ENCODE results near the gene SLC16A10. TPM values are rescaled to one million over a fixed set of nuclear protein-coding genes. Genes with fewer than 3 reads are reported as not detected.
"Not testable (repeated sequence)": the region's sequence is repeated elsewhere in the genome, so short reads cannot be mapped to it uniquely, and the experiment has no call there.

The SLC16A10 gene
- total RNA-seq, 2 donors from 2014 or later: 10.3 to 18.5 TPM

DNA sequence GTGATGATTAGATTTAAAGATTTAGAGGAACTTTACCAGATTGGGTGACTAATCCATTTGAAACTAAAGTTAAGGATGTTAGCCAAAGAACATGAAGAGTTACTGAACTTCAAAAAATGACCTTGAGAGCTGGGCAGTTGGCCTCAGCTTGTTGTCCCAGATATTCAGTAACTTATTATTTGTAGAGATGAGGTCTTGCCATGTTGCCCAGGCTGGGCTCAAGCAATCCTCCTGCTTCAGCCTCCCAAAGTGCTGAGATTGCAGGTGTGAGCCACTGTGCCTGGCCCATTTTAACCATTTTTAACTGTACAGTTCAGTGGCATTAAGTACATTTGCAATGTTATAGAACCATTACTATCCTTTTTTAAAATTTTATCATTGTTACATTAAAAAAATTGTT is 161.5 kb downstream of the SLC16A10 start:
- TF ChIP-seq, protein P1, sequence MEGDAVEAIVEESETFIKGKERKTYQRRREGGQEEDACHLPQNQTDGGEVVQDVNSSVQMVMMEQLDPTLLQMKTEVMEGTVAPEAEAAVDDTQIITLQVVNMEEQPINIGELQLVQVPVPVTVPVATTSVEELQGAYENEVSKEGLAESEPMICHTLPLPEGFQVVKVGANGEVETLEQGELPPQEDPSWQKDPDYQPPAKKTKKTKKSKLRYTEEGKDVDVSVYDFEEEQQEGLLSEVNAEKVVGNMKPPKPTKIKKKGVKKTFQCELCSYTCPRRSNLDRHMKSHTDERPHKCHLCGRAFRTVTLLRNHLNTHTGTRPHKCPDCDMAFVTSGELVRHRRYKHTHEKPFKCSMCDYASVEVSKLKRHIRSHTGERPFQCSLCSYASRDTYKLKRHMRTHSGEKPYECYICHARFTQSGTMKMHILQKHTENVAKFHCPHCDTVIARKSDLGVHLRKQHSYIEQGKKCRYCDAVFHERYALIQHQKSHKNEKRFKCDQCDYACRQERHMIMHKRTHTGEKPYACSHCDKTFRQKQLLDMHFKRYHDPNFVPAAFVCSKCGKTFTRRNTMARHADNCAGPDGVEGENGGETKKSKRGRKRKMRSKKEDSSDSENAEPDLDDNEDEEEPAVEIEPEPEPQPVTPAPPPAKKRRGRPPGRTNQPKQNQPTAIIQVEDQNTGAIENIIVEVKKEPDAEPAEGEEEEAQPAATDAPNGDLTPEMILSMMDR (IDR thresholded peaks at IDR 0.05): no peak

DNA sequence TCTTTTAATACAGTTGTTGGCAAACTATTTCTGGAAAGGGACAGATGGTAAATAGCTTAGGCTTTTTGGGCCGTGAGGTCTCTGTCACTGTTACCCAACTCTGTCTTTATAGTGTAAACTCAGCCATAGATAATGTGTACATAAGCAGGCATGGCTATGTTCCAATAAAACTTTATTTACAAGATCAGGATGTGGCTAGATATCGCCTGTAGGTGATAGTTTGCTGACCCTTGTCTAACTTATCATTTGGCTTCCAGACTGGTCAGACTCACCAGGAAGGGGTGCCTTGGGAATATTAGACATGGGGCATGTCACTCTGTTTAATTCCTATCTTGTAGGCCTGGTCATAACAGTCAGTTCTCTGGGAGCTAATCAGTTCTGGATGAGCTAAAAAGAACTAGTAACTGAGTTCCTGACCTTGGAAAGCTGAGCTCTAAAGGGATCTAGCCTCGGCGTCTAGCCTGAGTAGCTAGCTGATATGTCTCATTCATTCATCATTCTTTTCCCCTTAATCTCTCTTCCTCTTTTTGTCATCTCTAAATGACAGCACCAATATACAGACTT is 163.6 kb downstream of the SLC16A10 start:
- no peaks in the 10 kb centered on the region for H3K4me1 ChIP-seq
- H3K27ac ChIP-seq: peak overlapping the region in 1 of 2 donors; percentile 6
- TF ChIP-seq, protein P1 (IDR thresholded peaks at IDR 0.05): no peak
- no peaks in the 10 kb centered on the region for H3K27me3 ChIP-seq
- no peak overlapping the region for H3K4me3 ChIP-seq
- H3K9me3 ChIP-seq: no peaks in the 10 kb centered on the region
- H3K36me3 ChIP-seq: no peaks in the 10 kb centered on the region
- no peak for DNase-seq (ENCODE audit: low spot score)

More for the DNA sequence above, 161.5 kb downstream of the SLC16A10 start:
- no peaks in the 10 kb centered on the region for H3K36me3 ChIP-seq
- H3K27me3 ChIP-seq: no peaks in the 10 kb centered on the region
- H3K27ac ChIP-seq: no peak overlapping the region
- H3K4me1 ChIP-seq: no peaks in the 10 kb centered on the region
- no peaks in the 10 kb centered on the region for H3K9me3 ChIP-seq
- no peak overlapping the region for H3K4me3 ChIP-seq
- DNase-seq (ENCODE audit: low spot score): no peak

DNA sequence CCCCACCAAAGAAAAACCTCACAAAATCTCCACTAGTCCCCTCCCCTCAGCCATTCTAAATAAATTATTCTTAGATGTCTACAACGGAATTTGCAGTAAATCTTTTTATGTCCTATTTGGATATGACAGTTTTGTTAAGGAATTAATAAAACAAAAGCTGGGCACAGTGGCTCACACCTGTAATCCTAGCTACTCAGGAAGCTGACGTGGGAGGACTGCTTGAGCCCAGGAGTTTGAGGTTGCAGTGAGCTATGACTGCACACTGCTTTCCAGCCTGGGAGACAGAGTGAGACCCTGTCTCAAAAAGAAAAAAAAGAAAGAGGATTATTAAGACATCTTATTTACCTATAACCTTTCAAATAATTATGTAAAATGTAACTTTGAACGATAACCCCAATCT is 165.4 kb downstream of the SLC16A10 start:
- Histone ChIP-seq H3K27ac (no peak overlapping the region), H3K4me3 (no peak overlapping the region), H3K36me3 (no peaks in the 10 kb centered on the region), H3K4me1 (no peaks in the 10 kb centered on the region), H3K27me3 (no peaks in the 10 kb centered on the region), H3K9me3 (no peaks in the 10 kb centered on the region)
- TF ChIP-seq, protein P1 (IDR thresholded peaks at IDR 0.05): no peak
- no peak for DNase-seq (ENCODE audit: low spot score)

DNA sequence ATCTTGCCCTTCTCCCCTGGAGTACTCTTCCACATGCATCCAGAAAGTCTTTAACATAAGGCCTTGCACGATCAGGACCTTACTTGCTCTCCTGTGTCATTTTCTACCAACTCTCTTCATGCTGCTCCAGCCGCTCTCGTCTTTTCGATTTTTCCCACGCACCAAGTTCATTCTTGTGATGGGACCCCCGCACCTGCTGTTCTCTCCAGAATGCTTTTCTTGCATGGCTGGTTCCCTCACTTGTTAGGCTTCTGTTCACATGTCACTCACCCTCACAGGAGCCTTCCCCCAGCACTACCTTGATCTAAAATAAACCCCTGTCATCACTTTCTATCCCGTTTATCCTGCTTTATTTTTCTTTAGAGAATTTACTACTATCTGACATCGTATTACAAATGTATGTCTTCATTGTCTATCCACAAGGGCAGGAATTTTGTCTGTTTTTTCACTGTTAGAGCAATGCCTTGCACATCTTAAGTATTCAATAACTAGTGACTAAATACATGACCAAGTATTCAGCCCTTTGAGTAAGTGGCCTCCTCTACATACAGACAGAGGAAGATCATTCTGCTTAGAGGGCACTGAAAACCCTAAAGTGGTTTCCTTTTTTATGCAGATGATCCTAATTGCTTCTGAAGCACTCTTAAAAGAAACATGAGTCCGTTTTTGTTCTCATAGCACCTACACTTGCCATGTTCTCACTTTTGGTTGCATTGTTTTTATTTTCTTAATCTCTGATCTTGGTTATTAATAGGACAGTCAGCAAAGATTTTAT is 166.9 kb downstream of the SLC16A10 start:
- Histone ChIP-seq H3K27ac (no peak overlapping the region), H3K9me3 (no peaks in the 10 kb centered on the region), H3K4me3 (no peak overlapping the region), H3K36me3 (no peaks in the 10 kb centered on the region), H3K4me1 (peaks cover 0 to 6% of the 10 kb centered on the region in 2 donors), H3K27me3 (no peaks in the 10 kb centered on the region)
- TF ChIP-seq, protein P1 (IDR thresholded peaks at IDR 0.05): no peak
- no peak for DNase-seq (ENCODE audit: low spot score)

DNA sequence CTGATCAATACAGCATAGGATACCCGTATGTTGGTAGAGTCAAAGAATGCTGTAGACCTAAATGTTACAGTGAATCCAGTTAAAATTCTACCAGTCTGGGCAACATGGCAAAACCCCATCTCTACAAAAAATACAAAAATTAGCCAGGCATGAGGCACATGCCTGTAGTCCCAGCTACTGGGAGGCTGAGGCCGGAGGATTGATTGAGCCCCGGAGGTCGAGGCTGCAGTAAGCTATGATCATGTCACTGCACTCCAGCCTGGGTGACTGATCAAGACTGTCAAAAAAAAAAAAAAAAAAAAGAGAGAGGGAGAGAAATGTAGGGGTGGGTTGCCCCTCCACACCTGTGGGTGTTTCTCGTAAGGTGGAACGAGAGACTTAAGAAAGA is 167.5 kb downstream of the SLC16A10 start:
- Histone ChIP-seq H3K27ac (no peak overlapping the region), H3K27me3 (no peaks in the 10 kb centered on the region), H3K4me1 (peaks cover 0 to 7% of the 10 kb centered on the region in 2 donors), H3K36me3 (no peaks in the 10 kb centered on the region), H3K4me3 (no peak overlapping the region), H3K9me3 (no peaks in the 10 kb centered on the region)
- no peak for DNase-seq (ENCODE audit: low spot score)
- TF ChIP-seq, protein P1 (IDR thresholded peaks at IDR 0.05): no peak

DNA sequence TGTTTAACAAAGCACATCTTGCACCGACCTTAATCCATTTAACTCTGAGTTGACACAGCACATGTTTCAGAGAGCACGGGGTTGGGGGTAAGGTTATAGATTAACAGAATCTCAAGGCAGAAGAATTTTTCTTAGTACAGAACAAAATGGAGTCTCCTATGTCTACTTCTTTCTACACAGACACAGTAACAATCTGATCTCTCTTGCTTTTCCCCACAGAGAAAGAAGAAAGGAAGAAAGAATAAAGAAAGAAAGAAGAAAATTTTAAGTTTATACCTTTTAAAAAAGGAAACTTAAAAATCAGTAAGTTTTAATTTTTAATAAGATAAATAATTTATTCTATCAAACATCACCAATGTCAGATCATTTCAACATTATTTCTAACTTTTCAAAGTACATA is 168.5 kb downstream of the SLC16A10 start:
- not testable (repeated sequence) for DNase-seq (ENCODE audit: low spot score); H3K27me3 ChIP-seq; H3K9me3 ChIP-seq; H3K4me3 ChIP-seq; H3K27ac ChIP-seq; H3K36me3 ChIP-seq
- peaks cover 0 to 18% of the 10 kb centered on the region in 2 donors for H3K4me1 ChIP-seq
